GM19468 (cell line): ENCODE results near the gene EFNB2.

Experiments used
- ATAC-seq: cut with Tn5 transposase; IDR thresholded peaks from one replicate; pipeline ENCODE4 v1.9.1; 2021; ENCODE audit warnings: mild to moderate bottlenecking, moderate library complexity, moderate number of reproducible peaks; ENCODE audit not compliant: unreplicated experiment; ENCODE audit errors: extremely low read depth

EFNB2 gene

DNA sequence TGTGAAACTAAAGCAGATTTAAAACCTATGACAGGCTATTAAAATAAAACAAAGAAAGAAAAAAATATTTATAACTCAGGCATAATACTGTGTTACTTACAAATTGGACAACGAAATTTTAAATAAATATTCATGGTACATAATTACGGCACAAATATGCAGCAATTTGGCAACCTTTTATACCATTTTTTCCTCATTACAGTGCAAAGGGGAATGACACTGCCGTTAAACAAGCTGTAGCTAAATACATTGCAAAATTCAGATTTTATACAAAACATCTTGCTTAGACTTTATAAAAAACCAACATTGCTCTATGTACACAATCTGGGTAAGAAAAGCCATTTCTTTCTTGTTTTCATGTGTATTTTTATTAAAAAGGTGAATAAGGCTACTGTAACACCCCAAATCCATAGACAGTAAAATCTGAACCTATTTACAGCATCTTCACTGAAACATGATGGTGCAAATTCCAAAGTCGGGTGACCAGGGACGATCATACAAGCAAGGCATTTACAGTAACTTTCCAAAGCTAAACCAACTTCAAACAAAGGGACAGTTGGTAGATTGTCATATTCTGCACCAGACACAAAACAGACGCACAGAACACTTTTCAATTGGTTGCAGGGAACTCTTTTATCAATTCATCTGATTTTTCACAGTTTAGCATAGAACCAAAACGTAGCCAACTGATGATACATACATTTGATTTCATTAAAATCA, 45.5 kb downstream of the EFNB2 start:
- ATAC-seq: no peak

DNA sequence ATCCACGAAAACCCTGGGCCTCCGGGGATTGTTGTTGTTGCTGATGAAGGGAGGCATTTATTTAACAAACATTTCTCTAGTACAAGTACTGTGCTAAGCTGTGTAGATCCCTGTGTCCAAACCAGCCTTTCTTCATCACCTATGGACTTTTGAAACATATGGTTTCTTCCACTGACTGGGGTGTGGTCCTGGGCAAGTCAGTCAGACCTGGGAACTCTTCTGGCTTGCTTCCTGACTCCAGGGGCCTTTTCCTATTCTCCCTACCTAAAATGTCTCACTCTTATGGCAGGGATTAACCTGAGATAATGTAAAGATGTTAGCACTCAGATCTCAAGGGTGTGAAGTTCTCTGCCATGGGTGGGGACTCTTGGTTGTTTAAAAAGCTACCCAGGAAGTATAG, 46.8 kb downstream of the EFNB2 start:
- no peak for ATAC-seq

DNA sequence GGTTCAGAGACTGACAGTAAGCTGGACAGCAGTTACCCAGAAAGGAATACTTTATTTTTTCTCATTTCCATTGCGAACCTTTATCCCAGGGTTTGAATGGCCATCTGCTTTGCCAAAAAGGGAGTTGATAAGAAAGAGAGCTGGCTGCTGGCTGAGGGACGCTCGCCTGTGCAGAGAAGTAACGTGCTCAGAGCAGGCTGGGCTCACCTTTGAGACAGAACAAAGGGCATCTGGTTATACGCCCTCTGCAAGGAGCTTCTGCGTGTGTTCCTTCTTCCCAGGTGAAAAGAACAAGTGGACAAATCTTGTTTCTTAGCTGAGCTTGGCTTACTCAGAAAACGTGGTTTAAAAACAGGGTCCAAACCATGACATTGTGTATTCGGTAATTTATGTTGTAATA, 47.4 kb downstream of the EFNB2 start:
- no peak for ATAC-seq

DNA sequence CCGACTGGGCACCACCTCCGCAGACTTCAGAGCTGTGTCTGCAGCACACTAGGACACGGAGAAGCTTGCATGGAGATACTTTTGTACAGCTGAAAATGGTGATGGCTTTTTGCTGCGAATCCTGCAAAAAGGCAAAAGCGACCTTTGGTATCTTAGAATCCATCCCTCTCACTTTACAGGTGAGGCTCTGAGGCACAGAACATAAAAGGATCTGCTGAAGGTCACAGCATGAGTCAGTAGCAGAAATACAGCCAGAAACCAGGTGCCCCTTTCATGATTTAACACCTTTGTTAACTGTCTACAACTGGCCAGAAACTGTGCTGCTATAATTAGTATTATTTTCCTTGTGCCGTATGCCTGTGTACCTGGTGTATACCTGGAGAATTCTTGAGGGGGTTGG, 48.3 kb downstream of the EFNB2 start:
- no peak for ATAC-seq

DNA sequence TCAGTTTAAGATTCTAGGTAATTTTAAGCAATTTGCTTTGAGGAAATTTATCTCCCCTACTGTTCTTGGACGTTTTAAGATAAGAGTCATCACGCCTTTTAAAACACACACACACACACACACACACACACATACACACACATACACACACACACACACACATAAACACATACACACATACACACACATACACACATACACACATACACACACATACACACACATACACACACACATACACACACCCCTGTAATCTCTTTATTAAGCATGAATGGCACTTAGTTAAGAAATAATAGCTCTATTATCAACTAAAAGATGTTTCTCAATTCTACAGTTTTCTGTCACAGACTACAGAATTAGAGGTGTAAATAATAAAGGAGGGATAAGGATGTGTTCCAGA, 49.2 kb downstream of the EFNB2 start:
- no peak for ATAC-seq

DNA sequence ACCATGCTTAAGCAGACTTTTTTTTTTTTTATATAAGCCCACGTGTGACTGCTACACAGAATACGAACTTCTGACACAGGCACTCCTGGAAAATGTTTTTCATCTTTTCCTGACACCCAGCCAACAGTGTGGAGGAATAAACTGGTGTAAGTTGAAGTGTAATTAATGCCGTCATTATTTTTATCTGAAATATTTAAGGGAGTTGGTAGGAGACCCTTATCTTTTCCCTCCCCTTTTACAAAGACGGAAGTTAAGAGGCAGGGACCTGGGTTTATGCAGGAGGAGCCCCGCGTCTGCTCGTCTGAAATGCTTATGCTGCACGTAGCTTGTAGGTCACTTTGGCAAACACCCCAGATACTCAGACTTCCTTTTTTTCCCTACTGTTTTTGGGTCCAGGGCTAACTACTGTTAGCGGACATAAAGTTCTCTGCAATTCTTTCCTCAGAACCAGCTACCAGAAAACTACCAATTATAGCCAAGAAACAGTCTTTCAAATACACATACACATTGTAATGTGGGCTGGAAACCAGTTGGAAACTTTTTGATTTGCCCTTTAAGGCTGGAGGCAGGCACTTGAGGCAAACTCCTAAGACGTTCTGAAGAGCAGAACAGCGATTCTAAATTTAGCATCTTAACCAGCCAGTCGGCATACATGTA, 50.8 kb downstream of the EFNB2 start:
- no peak for ATAC-seq

DNA sequence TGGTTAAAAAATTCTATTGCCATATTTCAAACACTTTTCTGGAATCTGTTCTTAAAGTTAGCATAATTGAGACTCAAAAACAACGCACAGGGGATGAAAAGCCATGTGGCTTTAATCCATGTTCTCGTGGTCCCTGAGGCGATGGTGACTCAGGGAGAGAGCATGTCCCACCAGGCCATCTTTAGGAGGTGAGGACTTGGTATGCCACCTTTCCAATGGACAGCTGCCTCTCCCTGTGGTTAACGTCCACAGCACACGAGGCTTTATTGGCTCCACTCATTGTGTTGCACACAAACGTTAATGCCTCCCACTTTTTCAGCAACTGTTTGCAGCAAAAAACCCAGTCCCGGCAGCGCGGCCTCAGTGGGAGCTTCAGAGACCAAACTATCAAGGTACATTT, 51.4 kb downstream of the EFNB2 start:
- no peak for ATAC-seq

DNA sequence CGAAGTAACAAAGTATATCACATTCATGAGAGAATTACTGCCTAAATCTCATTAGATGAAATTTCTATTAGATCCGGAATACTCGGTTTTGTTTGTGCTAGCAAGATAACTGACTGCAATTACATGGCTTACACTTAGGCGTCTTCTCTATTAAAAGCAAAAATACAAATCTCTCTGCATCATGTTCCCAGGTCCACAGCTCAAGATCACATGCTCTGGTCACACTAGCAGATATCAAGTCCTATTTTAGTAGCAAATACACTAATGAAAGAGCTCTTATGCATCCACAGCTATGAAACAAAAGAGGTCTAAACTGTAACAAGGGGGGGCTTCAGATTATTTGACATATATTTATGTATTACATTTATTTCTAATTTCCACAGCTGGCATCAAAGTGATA, 53.5 kb downstream of the EFNB2 start:
- ATAC-seq: no peak

DNA sequence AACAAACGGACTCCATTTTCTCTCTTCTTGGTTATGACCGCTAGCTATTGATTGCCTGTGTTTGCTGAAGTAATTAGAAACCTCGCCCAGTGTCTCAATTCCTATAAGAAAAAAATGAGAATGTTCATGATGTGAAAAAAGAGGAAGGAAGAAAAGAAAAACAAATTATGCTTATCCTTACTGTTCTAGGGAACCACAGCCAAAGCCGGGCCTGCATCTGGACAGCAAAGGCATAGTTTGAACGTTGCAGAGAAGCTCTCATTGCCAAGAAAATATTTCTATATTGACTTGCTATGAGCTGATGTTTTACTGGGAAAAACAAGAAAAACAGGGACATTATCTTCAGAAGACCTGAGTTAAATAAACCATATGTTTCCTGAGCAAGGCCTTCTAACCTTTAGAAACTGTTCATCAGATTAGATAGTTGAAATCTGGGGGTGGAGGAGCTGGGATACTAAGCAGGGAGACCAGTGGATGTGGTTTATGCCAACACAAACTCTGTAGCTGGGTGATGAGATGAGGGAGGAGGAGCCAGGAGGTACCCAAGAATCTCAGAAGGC, 55.0 kb downstream of the EFNB2 start:
- no peak for ATAC-seq

DNA sequence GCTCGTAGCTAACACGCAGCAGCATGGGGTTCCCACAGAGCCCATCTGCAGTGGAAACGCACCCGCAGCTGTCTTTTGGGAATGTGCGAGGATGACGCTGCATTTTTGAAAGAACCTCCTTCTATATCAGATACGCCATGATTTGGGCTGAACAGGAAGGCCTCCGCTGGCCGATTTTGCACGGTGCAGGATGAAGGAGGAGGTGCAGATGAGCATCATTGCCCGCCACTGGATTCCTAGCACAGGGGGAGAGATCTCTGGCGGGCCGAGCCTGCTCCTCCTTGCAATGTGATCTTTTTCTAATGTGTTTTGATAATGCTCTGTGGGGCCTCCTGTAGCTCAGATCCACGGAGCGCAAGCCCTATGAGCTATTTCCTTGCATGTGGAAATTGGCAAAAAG, 55.5 kb downstream of the EFNB2 start:
- no peak for ATAC-seq

DNA sequence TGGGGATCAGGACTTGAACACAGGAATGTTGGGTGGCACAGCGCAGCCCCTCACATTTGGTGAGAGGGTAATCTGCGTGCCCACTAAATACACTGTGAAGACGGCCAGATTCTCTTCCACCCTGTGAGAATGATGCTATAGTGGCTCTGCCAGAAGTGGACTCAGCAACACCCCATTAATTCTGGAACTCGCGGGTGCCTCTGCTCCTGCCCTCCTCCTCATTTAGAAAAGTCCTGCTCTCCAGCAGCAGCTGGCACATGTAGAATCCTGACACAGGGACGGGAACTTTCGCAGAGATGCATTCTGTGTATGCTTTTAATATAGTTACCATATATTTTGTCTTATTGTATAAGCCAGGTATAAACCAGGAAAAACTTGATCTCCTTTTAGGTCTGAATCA, 57.3 kb downstream of the EFNB2 start:
- no peak for ATAC-seq

DNA sequence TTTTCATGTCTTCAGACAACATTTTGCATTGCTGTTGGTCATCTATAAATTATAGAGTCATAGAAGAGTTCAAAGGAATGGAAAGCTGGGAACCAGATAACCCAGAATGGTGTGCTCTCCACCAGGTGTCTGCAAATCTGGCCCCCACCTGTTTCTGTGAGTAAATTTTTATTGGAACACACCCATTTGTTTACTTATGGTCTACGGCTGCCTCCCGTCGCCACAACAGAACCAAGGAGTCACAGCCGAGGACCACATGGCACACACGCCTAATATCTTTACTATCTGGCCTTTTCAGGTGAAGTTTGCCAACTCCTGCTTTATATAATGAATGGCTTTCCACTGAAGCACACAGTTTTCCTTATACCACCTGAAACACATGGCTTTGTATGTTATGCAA, 58.2 kb downstream of the EFNB2 start:
- no peak for ATAC-seq

DNA sequence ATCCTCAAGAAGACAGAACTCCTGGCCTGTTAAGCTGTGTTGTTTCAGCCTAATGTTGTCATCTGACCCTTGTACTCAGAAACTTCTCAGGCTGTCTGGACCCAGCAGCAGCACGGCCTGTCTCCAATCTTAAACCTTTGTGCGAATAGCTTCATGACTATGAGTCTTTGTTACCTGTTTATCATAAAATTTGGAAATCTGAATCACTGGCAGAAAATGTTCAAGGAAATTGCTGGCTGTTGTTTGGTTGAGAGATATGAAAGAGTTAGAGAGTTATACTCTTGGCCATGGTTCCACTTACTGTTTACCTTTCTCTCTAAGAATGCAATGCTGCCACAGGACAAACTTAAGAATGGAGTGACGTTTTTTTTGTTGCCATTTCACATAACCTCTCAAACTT, 59.6 kb downstream of the EFNB2 start:
- ATAC-seq: no peak

DNA sequence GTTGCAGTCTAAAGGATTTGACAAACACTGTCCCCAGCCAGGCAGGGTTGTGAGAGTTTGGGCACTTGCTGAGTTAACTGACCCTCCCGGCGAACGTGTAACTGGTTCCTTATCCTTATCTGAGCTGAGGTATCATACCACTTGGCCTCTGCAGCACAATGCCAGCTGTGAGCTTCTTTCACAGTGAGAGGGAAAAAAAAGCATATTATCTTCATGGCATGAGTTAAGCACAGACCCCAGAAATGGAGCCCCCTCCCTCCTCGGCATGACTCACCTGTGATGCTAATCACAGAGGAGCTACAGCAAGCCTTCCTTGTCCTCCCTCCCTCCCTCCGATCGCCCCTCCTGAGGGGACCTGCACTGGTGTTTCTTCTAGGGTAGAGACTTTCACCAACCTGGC, 60.5 kb downstream of the EFNB2 start:
- no peak for ATAC-seq

DNA sequence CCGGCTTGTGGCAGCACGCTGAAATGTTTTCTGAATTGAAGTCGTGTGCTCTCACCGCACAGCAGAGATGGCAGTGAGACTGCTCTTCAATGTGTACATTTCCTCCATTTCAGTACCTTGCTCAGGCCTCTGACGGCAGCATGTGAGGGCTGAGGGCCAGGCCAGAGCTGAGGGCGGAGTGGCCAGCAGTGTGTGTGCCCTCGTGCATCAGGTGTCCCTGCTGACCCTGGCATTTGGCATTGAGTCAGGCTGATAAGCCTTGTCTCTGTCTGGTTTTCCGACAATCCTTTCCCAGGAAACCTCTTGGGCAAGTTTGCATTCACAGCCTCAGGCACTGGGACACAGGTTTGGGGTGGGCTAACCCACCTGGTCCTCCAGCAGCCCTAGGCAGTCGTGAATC, 62.3 kb downstream of the EFNB2 start:
- no peak for ATAC-seq

DNA sequence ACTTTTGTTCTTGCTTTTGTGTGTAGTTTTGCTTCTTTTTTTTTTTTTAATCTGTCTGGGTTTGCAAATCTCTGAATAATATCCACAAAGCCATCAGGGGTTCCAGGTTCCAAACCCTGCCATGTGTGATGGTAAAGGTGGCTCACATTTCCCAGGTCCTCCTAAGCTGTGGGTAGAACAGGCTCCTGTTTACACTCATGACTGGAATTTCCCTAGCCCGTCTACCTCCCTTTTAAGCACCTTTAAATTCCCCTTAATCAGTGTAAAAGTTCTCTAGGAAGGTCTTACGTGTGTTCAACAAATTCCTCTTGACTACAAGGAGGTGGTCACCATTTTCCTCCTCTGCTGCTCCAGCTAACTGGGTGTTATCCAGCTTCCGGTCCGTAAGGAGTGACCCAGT, 62.8 kb downstream of the EFNB2 start:
- no peak for ATAC-seq

DNA sequence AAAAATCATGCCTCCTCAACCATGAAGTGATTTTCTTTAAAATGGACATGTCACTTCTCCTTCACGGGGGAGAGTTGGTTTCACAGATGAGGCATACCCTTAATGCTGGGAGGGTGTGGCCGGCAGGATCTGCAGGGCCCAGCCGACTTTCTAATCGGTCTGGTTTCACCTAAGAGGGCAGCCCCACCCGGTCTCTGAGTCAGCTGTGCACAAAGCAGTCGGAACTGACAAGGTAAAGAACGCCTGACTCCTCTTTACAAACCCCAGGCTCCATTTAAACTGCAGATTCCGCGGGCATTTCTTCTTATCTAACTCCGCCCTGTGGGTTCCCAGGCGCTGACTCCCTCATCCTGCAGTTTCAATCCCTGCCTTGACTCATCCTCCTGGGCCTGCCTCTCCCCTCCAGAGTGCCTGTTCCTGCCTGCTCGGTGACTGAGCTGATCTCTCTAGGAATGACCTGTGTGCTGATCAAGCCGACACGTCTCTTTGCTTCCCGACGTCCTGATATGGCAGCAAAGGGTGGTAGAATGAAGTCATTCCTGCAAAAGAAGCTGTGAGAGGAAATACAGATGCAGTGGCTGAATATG, 63.4 kb downstream of the EFNB2 start:
- no peak for ATAC-seq

DNA sequence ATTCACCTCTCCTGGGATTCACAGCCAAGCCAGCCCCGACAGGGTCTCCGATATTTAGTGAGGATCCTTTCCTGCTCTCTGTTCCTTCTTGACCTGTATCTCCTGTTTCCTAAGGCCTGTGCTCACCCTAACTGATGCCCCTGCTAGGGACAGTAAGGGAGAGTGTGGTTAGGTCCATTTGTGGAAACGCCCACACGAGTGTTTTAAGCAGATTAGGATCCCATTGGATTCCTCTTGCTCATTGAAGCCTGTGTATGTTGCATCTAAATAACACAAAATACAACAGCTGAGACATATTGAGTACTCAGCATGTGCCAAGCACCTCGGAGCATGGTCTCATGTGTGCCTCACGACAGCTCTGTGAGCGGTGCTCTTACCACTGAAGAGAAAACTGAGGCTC, 64.9 kb downstream of the EFNB2 start:
- ATAC-seq: no peak

DNA sequence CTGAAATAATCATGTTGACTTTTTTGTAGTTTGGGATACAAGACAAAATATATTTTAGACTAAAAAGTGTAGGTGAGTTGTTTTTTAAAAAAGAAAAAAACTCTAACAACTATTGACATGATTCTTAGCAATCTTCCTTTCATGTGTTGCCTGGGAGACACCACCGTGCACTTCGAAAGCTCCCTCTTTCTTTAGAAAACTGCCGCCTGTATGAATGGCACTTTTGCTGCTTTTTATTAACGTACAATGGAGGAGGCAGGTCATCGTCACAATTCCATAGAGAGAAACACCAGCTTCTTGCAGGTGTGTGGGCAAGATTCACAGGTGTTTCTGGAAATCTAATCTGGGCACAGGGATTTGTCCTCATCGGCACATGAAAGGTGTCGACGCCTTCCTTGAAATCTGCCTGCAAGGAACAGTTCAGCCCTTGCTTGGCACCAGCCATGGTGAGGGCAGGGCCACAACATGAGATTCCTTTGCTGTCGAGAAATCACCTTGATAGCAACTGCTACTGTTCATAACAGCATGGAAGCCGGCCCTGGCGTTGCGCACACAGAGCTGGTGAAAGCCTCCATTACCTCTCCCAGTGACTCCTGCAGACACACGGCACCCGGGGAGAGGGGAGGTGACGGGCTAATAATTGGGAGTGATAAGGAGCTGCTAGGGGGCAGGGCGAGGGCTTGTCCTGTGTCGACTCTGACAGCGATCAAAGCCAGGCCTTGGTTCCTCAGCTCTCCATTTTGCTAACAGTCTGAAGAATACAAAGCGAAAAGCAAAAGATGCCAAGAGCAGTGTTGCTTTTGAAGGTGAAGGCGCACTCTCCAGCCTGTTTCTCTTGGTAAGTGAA, 66.5 kb downstream of the EFNB2 start:
- ATAC-seq: no peak

DNA sequence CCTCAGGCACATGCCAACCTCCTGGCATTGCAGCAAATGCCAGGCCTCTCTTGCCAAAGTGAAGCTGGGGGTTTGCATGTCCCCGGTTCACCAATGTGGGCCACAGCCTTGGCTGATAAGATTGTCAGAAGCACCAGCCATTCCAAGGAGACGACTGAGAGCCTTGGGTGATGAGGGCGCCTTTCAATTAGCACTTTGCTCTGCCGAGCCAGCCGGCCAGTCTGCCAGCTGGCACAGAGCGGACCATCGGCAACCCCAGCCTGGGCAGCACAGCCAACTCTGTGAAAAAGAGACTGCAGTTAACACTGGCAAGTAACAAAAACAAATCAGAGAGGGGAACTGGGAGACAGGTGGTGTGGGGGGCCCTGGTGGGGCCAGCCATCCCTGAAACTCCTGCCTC, 67.3 kb downstream of the EFNB2 start:
- ATAC-seq: no peak
